CD4-positive, alpha-beta T cell (primary cell): ENCODE data around the gene TEX19. TPM values are rescaled to one million over a fixed set of nuclear protein-coding genes. Genes with fewer than 3 reads are reported as not detected.
"Not testable (repeated sequence)": the region's sequence is repeated elsewhere in the genome, so short reads cannot be mapped to it uniquely, and the experiment has no call there.

ENCODE experiments used
- ATAC-seq: fragments of 200-7000 bp; cut with Tn5 transposase; one replicate; pipeline ENCODE4 v1.10.0; 2022; ENCODE audit warnings: mild to moderate bottlenecking; ENCODE audit not compliant: poor library complexity
- CTCF ChIA-PET: fragments of 350-600 bp; sonication (Branson Sonifier 250); formaldehyde crosslinking; loops from one replicate; lab custom pipeline; 2021; ENCODE audit warnings: antibody characterized with exemption, inconsistent platforms; lab: Charles Lee
- POLR2A ChIA-PET: fragments of 350-600 bp; sonication (Branson Sonifier 250); formaldehyde crosslinking; loops from one replicate; lab custom pipeline; 2021; ENCODE audit warnings: antibody characterized with exemption, inconsistent platforms; lab: Charles Lee
- DNase-seq, 14 experiments: peaks; one replicate each; pipeline ENCODE4 v3.0.0-alpha.2; 2013 to 2020; ENCODE audit warnings: mixed read lengths in 2 of 14
- H3K27ac ChIP-seq, 2 donors: one replicate each; pipeline versions ENCODE4 v1.5.1 to v1.7.0; 2013; ENCODE audit warnings: low read length in 2 of 2, low read depth in 1 of 2, mild to moderate bottlenecking in 1 of 2
- H3K27me3 ChIP-seq, 2 experiments: 1 replicate in 1 of 2; 2 replicates in 1 of 2; pipeline versions ENCODE4 v1.6.1 to v1.7.0; 2013; ENCODE audit warnings: low read length in 2 of 2, control low read depth in 1 of 2, mild to moderate bottlenecking in 1 of 2, moderate library complexity in 1 of 2; ENCODE audit not compliant: insufficient read depth in 2 of 2, control insufficient read depth in 1 of 2
- H3K36me3 ChIP-seq: one replicate; pipeline ENCODE4 v1.6.1; 2013; ENCODE audit warnings: low read length, control low read depth; ENCODE audit not compliant: insufficient read depth
- H3K4me1 ChIP-seq: one replicate; pipeline ENCODE4 v1.6.1; 2013; ENCODE audit warnings: low read length, control low read depth; ENCODE audit not compliant: insufficient read depth
- H3K4me3 ChIP-seq: one replicate; pipeline ENCODE4 v1.5.1; 2013; ENCODE audit warnings: mild to moderate bottlenecking, low read length, moderate library complexity
- H3K9me3 ChIP-seq, 2 experiments: 1 replicate in 1 of 2; 2 replicates in 1 of 2; pipeline versions ENCODE4 v1.6.1 to v1.7.0; 2013; ENCODE audit warnings: low read length in 2 of 2, mild to moderate bottlenecking in 2 of 2, control low read depth in 1 of 2, moderate library complexity in 1 of 2; ENCODE audit not compliant: control insufficient read depth in 1 of 2, insufficient read depth in 1 of 2
- H3K27ac Mint-ChIP-seq: one replicate; pipeline ENCODE4 v1.8.0; 2020; ENCODE audit warnings: mixed read lengths
- H3K27me3 Mint-ChIP-seq: one replicate; pipeline ENCODE4 v1.8.0; 2021; ENCODE audit warnings: mixed read lengths
- H3K36me3 Mint-ChIP-seq: one replicate; pipeline ENCODE4 v1.8.0; 2021; ENCODE audit warnings: low read depth, mixed read lengths
- H3K4me1 Mint-ChIP-seq: one replicate; pipeline ENCODE4 v1.8.0; 2021; ENCODE audit warnings: low read depth, mixed read lengths
- H3K4me3 Mint-ChIP-seq: one replicate; pipeline ENCODE4 v1.8.0; 2020; ENCODE audit warnings: mild to moderate bottlenecking, mixed read lengths
- H3K9me3 Mint-ChIP-seq: one replicate; pipeline ENCODE4 v1.8.0; 2020; ENCODE audit warnings: mixed read lengths
- intact Hi-C, 2 experiments: fragments of 100-400 bp; cut with DNase I in 1 of 2; cut with micrococcal nuclease in 1 of 2; formaldehyde crosslinking; loops; one replicate each; pipeline versions ENCODE4 v1.15.1 to v1.9.0; 2023 to 2025; cut with DNase I, micrococcal nuclease
- total RNA-seq, 174 experiments: library from RNA in 2 of 174; stranded (reverse) in 2 of 174; gene quantifications; one replicate each; pipeline ENCODE4 v1.2.3 and lab custom pipeline; 2021 to 2026
- TF ChIP-seq, protein P1 (sequence below): fragments of 200-600 bp; IDR thresholded peaks from one replicate; pipeline ENCODE4 v1.8.0; 2022; ENCODE audit warnings: antibody characterized with exemption, mild to moderate bottlenecking

TEX19 gene
- total RNA-seq, 2 experiments from 2014 or later, result not detected

- H3K4me3 ChIP-seq, result no peak overlapping the region
- ChIA-PET POLR2A (no interaction called here), CTCF (interaction anchor here (1.0 kb wide), 1 partner anchor 36 kb away, joined by 4 read pairs; no protein-coding TSS in a partner anchor)
- no peak overlapping the region for H3K27ac ChIP-seq
- intact Hi-C loops, result no loop called here
- TF ChIP-seq, protein P1, sequence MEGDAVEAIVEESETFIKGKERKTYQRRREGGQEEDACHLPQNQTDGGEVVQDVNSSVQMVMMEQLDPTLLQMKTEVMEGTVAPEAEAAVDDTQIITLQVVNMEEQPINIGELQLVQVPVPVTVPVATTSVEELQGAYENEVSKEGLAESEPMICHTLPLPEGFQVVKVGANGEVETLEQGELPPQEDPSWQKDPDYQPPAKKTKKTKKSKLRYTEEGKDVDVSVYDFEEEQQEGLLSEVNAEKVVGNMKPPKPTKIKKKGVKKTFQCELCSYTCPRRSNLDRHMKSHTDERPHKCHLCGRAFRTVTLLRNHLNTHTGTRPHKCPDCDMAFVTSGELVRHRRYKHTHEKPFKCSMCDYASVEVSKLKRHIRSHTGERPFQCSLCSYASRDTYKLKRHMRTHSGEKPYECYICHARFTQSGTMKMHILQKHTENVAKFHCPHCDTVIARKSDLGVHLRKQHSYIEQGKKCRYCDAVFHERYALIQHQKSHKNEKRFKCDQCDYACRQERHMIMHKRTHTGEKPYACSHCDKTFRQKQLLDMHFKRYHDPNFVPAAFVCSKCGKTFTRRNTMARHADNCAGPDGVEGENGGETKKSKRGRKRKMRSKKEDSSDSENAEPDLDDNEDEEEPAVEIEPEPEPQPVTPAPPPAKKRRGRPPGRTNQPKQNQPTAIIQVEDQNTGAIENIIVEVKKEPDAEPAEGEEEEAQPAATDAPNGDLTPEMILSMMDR, result no peak
- Mint-ChIP-seq H3K9me3 (no peaks in the 10 kb centered on the region), H3K4me3 (no peak overlapping the region), H3K36me3 (no peaks in the 10 kb centered on the region), H3K27ac (no peak overlapping the region), H3K4me1 (peaks cover 6% of the 10 kb centered on the region), H3K27me3 (peaks cover 12% of the 10 kb centered on the region)
- peaks cover 4 to 8% of the 10 kb centered on the region in 2 experiments for H3K27me3 ChIP-seq
- H3K36me3 ChIP-seq, result no peaks in the 10 kb centered on the region
- ATAC-seq, result no peak
- peaks cover 6% of the 10 kb centered on the region for H3K4me1 ChIP-seq
- no peak for DNase-seq
- H3K9me3 ChIP-seq, result no peaks in the 10 kb centered on the region
Measured at GRCh38 chr17:82357394-82357793, 1.7 kb upstream of the TEX19 start.

DNA sequence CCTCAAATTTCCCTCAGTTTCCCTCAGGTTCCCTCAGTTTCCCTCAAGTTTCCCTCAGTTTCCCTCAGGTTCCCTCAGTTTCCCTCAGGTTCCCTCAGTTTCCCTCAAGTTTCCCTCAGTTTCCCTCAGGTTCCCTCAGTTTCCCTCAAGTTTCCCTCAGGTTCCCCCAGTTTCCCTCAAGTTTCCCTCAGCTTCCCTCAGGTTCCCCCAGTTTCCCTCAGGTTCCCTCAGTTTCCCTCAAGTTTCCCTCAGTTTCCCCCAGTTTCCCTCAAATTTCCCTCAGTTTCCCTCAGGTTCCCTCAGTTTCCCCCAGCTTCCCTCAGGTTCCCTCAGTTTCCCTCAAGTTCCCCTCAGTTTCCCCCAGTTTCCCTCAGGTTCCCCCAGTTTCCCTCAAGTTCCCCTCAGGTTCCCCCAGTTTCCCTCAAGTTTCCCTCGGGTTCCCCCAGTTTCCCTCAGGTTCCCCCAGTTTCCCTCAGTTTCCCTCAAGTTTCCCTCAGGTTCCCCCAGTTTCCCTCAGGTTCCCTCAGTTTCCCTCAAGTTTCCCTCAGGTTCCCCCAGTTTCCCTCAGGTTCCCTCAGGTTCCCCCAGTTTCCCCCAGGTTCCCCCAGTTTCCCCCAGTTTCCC, 516 bp downstream of the TEX19 start:
- intact Hi-C loops, DNase-seq, H3K4me1 Mint-ChIP-seq, H3K27ac ChIP-seq, CTCF ChIA-PET, H3K27me3 ChIP-seq, POLR2A ChIA-PET, H3K36me3 ChIP-seq, H3K9me3 ChIP-seq, H3K36me3 Mint-ChIP-seq, ATAC-seq, H3K4me3 Mint-ChIP-seq, H3K4me3 ChIP-seq, H3K27ac Mint-ChIP-seq, H3K4me1 ChIP-seq, H3K9me3 Mint-ChIP-seq: not testable (repeated sequence)
- H3K27me3 Mint-ChIP-seq, result peaks cover 12% of the 10 kb centered on the region

GRCh38 chr17:82361885-82362633, 3.0 kb downstream of the TEX19 start:
- TF ChIP-seq, protein P1, result no peak
- no peaks in the 10 kb centered on the region for H3K36me3 Mint-ChIP-seq
- Histone ChIP-seq H3K9me3 (no peaks in the 10 kb centered on the region), H3K4me1 (peaks cover 6% of the 10 kb centered on the region), H3K36me3 (no peaks in the 10 kb centered on the region), H3K27me3 (peaks cover 4 to 7% of the 10 kb centered on the region in 2 experiments), H3K4me3 (no peak overlapping the region), H3K27ac (no peak overlapping the region)
- no peak for DNase-seq
- ChIA-PET POLR2A (no interaction called here), CTCF (no interaction called here)
- intact Hi-C loops, result no loop called here
- ATAC-seq, result no peak
- peaks cover 6% of the 10 kb centered on the region for H3K4me1 Mint-ChIP-seq
- no peak overlapping the region for H3K27ac Mint-ChIP-seq
- no peaks in the 10 kb centered on the region for H3K9me3 Mint-ChIP-seq
- no peak overlapping the region for H3K4me3 Mint-ChIP-seq
- peaks cover 12% of the 10 kb centered on the region for H3K27me3 Mint-ChIP-seq
